A549 (cell line): ENCODE data around the gene ABCC6. TPM values are rescaled to one million over a fixed set of nuclear protein-coding genes. Genes with fewer than 3 reads are reported as not detected.

Source experiments
- ATAC-seq, 2 experiments: fragments of 200-7000 bp in 1 of 2; fragments of >200 bp in 1 of 2; cut with Nextera tagmentation in 1 of 2; cut with Tn5 transposase in 1 of 2; 3 replicates each; pipeline versions ENCODE4 v1.8.0 to v1.9.1; 2018 to 2020; ENCODE audit warnings: mild to moderate bottlenecking in 1 of 2, moderate library complexity in 1 of 2
- CTCF ChIA-PET: fragments of 300-600 bp; sonication (Branson Sonifier 250); formaldehyde crosslinking; extraction: SDS; loops from one replicate; lab custom pipeline; 2021; ENCODE audit warnings: antibody characterized with exemption, inconsistent platforms; lab: Yijun Ruan, JAX
- POLR2A ChIA-PET: fragments of 350-600 bp; formaldehyde crosslinking; extraction: SDS; loops from one replicate; lab custom pipeline; 2021; ENCODE audit warnings: antibody characterized with exemption, inconsistent platforms; lab: Yijun Ruan, JAX
- DNase-seq, 2 experiments: peaks; one replicate each; pipeline versions ENCODE4 v3.0.0 to v3.0.0-alpha.2; 2011 to 2016; ENCODE audit warnings: low read depth in 1 of 2, low spot score in 1 of 2
- FAIRE-seq: peaks from 2 replicates; lab custom pipeline; 2011; peaks lifted over from hg19 to GRCh38; lab: Jason Lieb, UNC
- H3K27ac ChIP-seq, 2 experiments: fragments of >200 bp; sonication (Bioruptor Twin); formaldehyde crosslinking; 3 replicates each; pipeline ENCODE4 v1.5.1; 2016 to 2017
- H3K4me1 ChIP-seq: fragments of >200 bp; sonication (Bioruptor Twin); formaldehyde crosslinking; 3 replicates; pipeline ENCODE4 v1.6.1; 2016
- H3K4me2 ChIP-seq: fragments of >200 bp; sonication (Bioruptor Twin); formaldehyde crosslinking; 3 replicates; pipeline ENCODE4 v1.6.1; 2016
- H3K4me3 ChIP-seq: fragments of >200 bp; sonication (Bioruptor Twin); formaldehyde crosslinking; 3 replicates; pipeline ENCODE4 v1.5.1; 2016
- H3K9me3 ChIP-seq: fragments of >200 bp; sonication (Bioruptor Twin); formaldehyde crosslinking; 3 replicates; pipeline ENCODE4 v1.6.1; 2016
- ATOH8 ChIP-seq: fragments of 250-450 bp; sonication (Bioruptor Pico); IDR thresholded peaks from 2 replicates; pipeline ENCODE4 v1.5.0; 2020; ENCODE audit warnings: low read depth, mild to moderate bottlenecking, moderate library complexity
- CBX2 ChIP-seq: fragments of 200-600 bp; sonication (generic); IDR thresholded peaks from 2 replicates; pipeline ENCODE4 v1.6.1; 2016; ENCODE audit warnings: low read depth, mild to moderate bottlenecking, borderline replicate concordance
- CHD4 ChIP-seq: fragments of 200-600 bp; sonication (generic); IDR thresholded peaks from 2 replicates; pipeline ENCODE4 v1.6.1; 2016; ENCODE audit warnings: antibody characterized with exemption, mild to moderate bottlenecking, borderline replicate concordance
- EHMT2 ChIP-seq: fragments of 200-600 bp; sonication (generic); IDR thresholded peaks from 2 replicates; pipeline ENCODE4 v1.6.1; 2016; ENCODE audit warnings: antibody characterized with exemption, low read depth, mild to moderate bottlenecking, moderate library complexity
- ELK1 ChIP-seq: fragments of 150-350 bp; IDR thresholded peaks from 2 replicates; pipeline ENCODE4 v1.6.1; 2014; ENCODE audit warnings: low read depth, mild to moderate bottlenecking, low read length
- ESRRA ChIP-seq: fragments of 150-350 bp; IDR thresholded peaks from 2 replicates; pipeline ENCODE4 v1.6.1; 2014; ENCODE audit warnings: mild to moderate bottlenecking, low read length, borderline replicate concordance
- FOSB ChIP-seq: fragments of 250-450 bp; sonication (Bioruptor Pico); IDR thresholded peaks from 2 replicates; pipeline ENCODE4 v1.5.0; 2020; ENCODE audit warnings: mild to moderate bottlenecking, moderate library complexity
- FOXS1 ChIP-seq: fragments of 250-450 bp; sonication (Bioruptor Pico); IDR thresholded peaks from 2 replicates; pipeline ENCODE4 v1.5.0; 2020; ENCODE audit warnings: mild to moderate bottlenecking, moderate library complexity
- HDAC2 ChIP-seq: fragments of 200-600 bp; sonication (generic); IDR thresholded peaks from 2 replicates; pipeline ENCODE4 v1.6.1; 2016
- HEYL ChIP-seq: fragments of 250-450 bp; sonication (Bioruptor Pico); IDR thresholded peaks from 2 replicates; pipeline ENCODE4 v1.8.0; 2021; ENCODE audit warnings: mild to moderate bottlenecking, moderate library complexity
- JUN ChIP-seq, 2 experiments: fragments of >200 bp; sonication (Bioruptor Twin); formaldehyde crosslinking; IDR thresholded peaks; 2 replicates in 1 of 2; 3 replicates in 1 of 2; pipeline ENCODE4 v1.6.1; 2016 to 2017
- JUNB ChIP-seq: fragments of >200 bp; sonication (Bioruptor Twin); formaldehyde crosslinking; IDR thresholded peaks from 2 replicates; pipeline ENCODE4 v1.6.1; 2016
- KDM1A ChIP-seq: fragments of 200-600 bp; sonication (generic); IDR thresholded peaks from 2 replicates; pipeline ENCODE4 v1.6.1; 2016; ENCODE audit warnings: low read depth, mild to moderate bottlenecking
- KDM5A ChIP-seq: fragments of 200-600 bp; sonication (generic); IDR thresholded peaks from 2 replicates; pipeline ENCODE4 v1.6.1; 2016; ENCODE audit warnings: antibody characterized with exemption, mild to moderate bottlenecking
- MAFK ChIP-seq: fragments of 450-650 bp; IDR thresholded peaks from 2 replicates; pipeline ENCODE4 v1.6.1; 2014; ENCODE audit not compliant: partially characterized antibody
- MYC ChIP-seq: IDR thresholded peaks from 2 replicates; pipeline ENCODE4 v1.6.1; 2012; ENCODE audit warnings: mild to moderate bottlenecking, inconsistent platforms, low read length, improper control_type of control experiment, borderline replicate concordance
- PHF8 ChIP-seq: fragments of 200-600 bp; sonication (generic); IDR thresholded peaks from 2 replicates; pipeline ENCODE4 v1.6.1; 2016; ENCODE audit warnings: low read depth, mild to moderate bottlenecking, antibody characterized with exemption, moderate library complexity, borderline replicate concordance
- POLR2A ChIP-seq: IDR thresholded peaks from 2 replicates; pipeline ENCODE4 v1.6.1; 2012; ENCODE audit warnings: mild to moderate bottlenecking, low read length
- POLR2AphosphoS2 ChIP-seq: conservative IDR thresholded peaks from 2 replicates; pipeline ENCODE4 v1.6.1; 2012; ENCODE audit warnings: low read length, improper control_type of control experiment, inconsistent platforms
- RAD21 ChIP-seq, 2 experiments: fragments of >200 bp in 1 of 2; sonication (Bioruptor Twin) in 1 of 2; formaldehyde crosslinking in 1 of 2; IDR thresholded peaks in 1 of 2; conservative IDR thresholded peaks in 1 of 2; 2 replicates in 1 of 2; 3 replicates in 1 of 2; pipeline ENCODE4 v1.6.1; 2012 to 2018; ENCODE audit warnings: inconsistent platforms in 1 of 2
- RARB ChIP-seq: fragments of 250-450 bp; sonication (Bioruptor Pico); IDR thresholded peaks from 2 replicates; pipeline ENCODE4 v1.8.0; 2021; ENCODE audit warnings: mild to moderate bottlenecking, moderate library complexity
- RNF2 ChIP-seq: fragments of 200-600 bp; sonication (generic); IDR thresholded peaks from 2 replicates; pipeline ENCODE4 v1.6.1; 2016; ENCODE audit warnings: low read depth, mild to moderate bottlenecking, antibody characterized with exemption, moderate library complexity, borderline replicate concordance
- TFCP2L1 ChIP-seq: fragments of 250-450 bp; sonication (Bioruptor Pico); IDR thresholded peaks from 2 replicates; pipeline ENCODE4 v1.5.0; 2021; ENCODE audit warnings: mild to moderate bottlenecking
- ZFP36 ChIP-seq: fragments of 450-650 bp; IDR thresholded peaks from 2 replicates; pipeline ENCODE4 v1.6.1; 2014; ENCODE audit warnings: borderline replicate concordance; ENCODE audit not compliant: partially characterized antibody
- ZNF302 ChIP-seq: fragments of 250-450 bp; sonication (Bioruptor Pico); IDR thresholded peaks from 2 replicates; pipeline ENCODE4 v1.9.0; 2021; ENCODE audit warnings: inconsistent platforms, mild to moderate bottlenecking, moderate library complexity
- WGBS: methylation state at CpG from one replicate; pipeline ENCODE4 v1.1.6; 2017; ENCODE audit errors: missing lambda C conversion rate; 5-methylcytosine and 5-hydroxymethylcytosine counted together
- polyA plus RNA-seq, 4 experiments: library from polyadenylated mRNA; depleted of rRNA in 3 of 4; stranded (reverse); fragments of >200 nt; fragmentation: RNase III in 1 of 4; extraction: RNeasy Plus Mini Kit Qiagen cat#74134 plus additional on column Dnase treatment in 1 of 4; gene quantifications; 2 replicates in 3 of 4; 3 replicates in 1 of 4; pipeline ENCODE4 v1.2.3, GENCODE V29; 2011 to 2017

The ABCC6 gene
- polyA plus RNA-seq, 2 of the 4 experiments (the other 2 are of a cell fraction) = 3.6 to 5.0 TPM

GRCh38 chr16:16111639-16112038 lies 111.7 kb downstream of the ABCC6 start (continued):
- TF ChIP-seq JUNB (no peak), ELK1 (no peak), EHMT2 (no peak), HDAC2 (0 out of 2 replicates have a peak, but pooled peaks have one; percentile 19), RARB (CRISPR knock-in tag) (no peak), ATOH8 (CRISPR knock-in tag) (no peak), TFCP2L1 (CRISPR knock-in tag) (no peak), MYC (no peak), POLR2A (no peak), KDM1A (peak; percentile 77), HEYL (CRISPR knock-in tag) (no peak)

GRCh38 chr16:16110111-16110490 lies 113.2 kb downstream of the ABCC6 start:
- no peak for DNase-seq
- FAIRE-seq = no peak
- ChIA-PET POLR2A (no interaction called here), CTCF (interaction anchor here (1.0 to 1.7 kb wide), 2 partner anchors 11 to 17 kb away, joined by 3 to 5 read pairs; no protein-coding TSS in a partner anchor)
- no peak for ATAC-seq
- Histone ChIP-seq H3K4me3 (no peak overlapping the region), H3K4me2 (no peak overlapping the region), H3K4me1 (no peaks in the 10 kb centered on the region), H3K27ac (no peak overlapping the region), H3K9me3 (no peaks in the 10 kb centered on the region)
- WGBS = 97% methylated on average over 9 of the region's 9 CpGs
- no peak for TF ChIP-seq RNF2
- no peak for TF ChIP-seq POLR2AphosphoS2
- no peak for TF ChIP-seq ELK1

- no peak overlapping the region for H3K27ac ChIP-seq
- TF ChIP-seq KDM1A (peak; percentile 48; the same call in 1 of the 2 replicates), JUN (IDR thresholded peaks at IDR 0.05) (no peak), FOXS1 (CRISPR knock-in tag) (no peak), HEYL (CRISPR knock-in tag) (no peak), RNF2 (no peak), CBX2 (no peak), ZFP36 (no peak)
- 85% methylated on average over 8 of the region's 8 CpGs for WGBS
- DNase-seq = no peak
- no peak; a peak in 1 of 6 replicates for ATAC-seq
- CTCF ChIA-PET = interaction anchor here (0.8 to 2.3 kb wide), 6 partner anchors 12 to 54 kb away, joined by 3 to 9 read pairs (median 4); no protein-coding TSS in a partner anchor
- H3K9me3 ChIP-seq = no peaks in the 10 kb centered on the region
- POLR2A ChIA-PET = no interaction called here
- no peak for FAIRE-seq
- no peaks in the 10 kb centered on the region for H3K4me1 ChIP-seq
- H3K4me2 ChIP-seq = no peak overlapping the region
- H3K4me3 ChIP-seq = no peak overlapping the region
These were observed 113.7 kb downstream of the ABCC6 start for GRCh38 chr16:16109453-16110110.

- DNase-seq = no peak
- no peak for FAIRE-seq
- no peak overlapping the region for H3K27ac ChIP-seq
- 94% methylated on average over 6 of the region's 6 CpGs for WGBS
- CTCF ChIA-PET = interaction anchor here (0.8 to 2.3 kb wide), 4 partner anchors 12 to 53 kb away, joined by 3 to 9 read pairs (median 4); no protein-coding TSS in a partner anchor
- no peaks in the 10 kb centered on the region for H3K4me1 ChIP-seq
- H3K4me3 ChIP-seq = no peak overlapping the region
- no peak for ATAC-seq
- TF ChIP-seq RNF2 (no peak), CHD4 (no peak), KDM1A (no peak), MAFK (no peak), ZNF302 (CRISPR knock-in tag) (no peak), ESRRA (no peak), RAD21 (conservative IDR thresholded peaks at IDR 0.05 in 1 of 2, IDR thresholded peaks at IDR 0.05 in 1 of 2) (no peak), FOSB (no peak), PHF8 (no peak), KDM5A (no peak)
- POLR2A ChIA-PET = no interaction called here
- no peaks in the 10 kb centered on the region for H3K9me3 ChIP-seq
- no peak overlapping the region for H3K4me2 ChIP-seq
These were observed 114.5 kb downstream of the ABCC6 start for GRCh38 chr16:16108759-16109158.
